ENCODE measurements around the gene ADAM12.

DNA sequence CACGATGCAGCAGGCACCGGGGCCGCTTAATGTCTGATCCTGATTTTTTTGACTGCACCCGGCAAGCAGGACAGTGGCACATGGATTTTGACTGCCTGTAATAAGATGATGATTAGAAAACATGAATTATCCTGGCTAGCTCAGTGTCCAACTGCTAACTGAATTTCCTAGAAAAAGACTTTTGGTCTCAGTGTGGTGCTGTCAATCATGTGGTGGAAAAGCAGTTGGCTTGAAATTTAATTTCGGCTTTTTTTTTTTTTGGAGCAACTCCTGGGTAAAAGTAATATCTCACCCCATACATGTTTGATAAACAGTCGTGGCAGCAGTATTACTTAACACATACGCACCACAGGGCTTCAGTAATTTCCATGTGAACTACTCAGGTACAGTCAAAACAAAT, 264.2 kb downstream of the ADAM12 start:
- TF ChIP-seq POLR2A (IDR thresholded peaks at IDR 0.05), result no peak
- TF ChIP-seq, protein P1, sequence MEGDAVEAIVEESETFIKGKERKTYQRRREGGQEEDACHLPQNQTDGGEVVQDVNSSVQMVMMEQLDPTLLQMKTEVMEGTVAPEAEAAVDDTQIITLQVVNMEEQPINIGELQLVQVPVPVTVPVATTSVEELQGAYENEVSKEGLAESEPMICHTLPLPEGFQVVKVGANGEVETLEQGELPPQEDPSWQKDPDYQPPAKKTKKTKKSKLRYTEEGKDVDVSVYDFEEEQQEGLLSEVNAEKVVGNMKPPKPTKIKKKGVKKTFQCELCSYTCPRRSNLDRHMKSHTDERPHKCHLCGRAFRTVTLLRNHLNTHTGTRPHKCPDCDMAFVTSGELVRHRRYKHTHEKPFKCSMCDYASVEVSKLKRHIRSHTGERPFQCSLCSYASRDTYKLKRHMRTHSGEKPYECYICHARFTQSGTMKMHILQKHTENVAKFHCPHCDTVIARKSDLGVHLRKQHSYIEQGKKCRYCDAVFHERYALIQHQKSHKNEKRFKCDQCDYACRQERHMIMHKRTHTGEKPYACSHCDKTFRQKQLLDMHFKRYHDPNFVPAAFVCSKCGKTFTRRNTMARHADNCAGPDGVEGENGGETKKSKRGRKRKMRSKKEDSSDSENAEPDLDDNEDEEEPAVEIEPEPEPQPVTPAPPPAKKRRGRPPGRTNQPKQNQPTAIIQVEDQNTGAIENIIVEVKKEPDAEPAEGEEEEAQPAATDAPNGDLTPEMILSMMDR (IDR thresholded peaks at IDR 0.05), result no peak
